CD4-positive, alpha-beta T cell (primary cell): ENCODE data around the gene FAM184B. TPM values are rescaled to one million over a fixed set of nuclear protein-coding genes. Genes with fewer than 3 reads are reported as not detected.

Experiments used
- ATAC-seq: fragments of 200-7000 bp; cut with Tn5 transposase; one replicate; pipeline ENCODE4 v1.10.0; 2022; ENCODE audit warnings: mild to moderate bottlenecking; ENCODE audit not compliant: poor library complexity
- CTCF ChIA-PET: fragments of 350-600 bp; sonication (Branson Sonifier 250); formaldehyde crosslinking; loops from one replicate; lab custom pipeline; 2021; ENCODE audit warnings: antibody characterized with exemption, inconsistent platforms; lab: Charles Lee
- POLR2A ChIA-PET: fragments of 350-600 bp; sonication (Branson Sonifier 250); formaldehyde crosslinking; loops from one replicate; lab custom pipeline; 2021; ENCODE audit warnings: antibody characterized with exemption, inconsistent platforms; lab: Charles Lee
- DNase-seq, 14 experiments: peaks; one replicate each; pipeline ENCODE4 v3.0.0-alpha.2; 2013 to 2020; ENCODE audit warnings: mixed read lengths in 2 of 14
- H3K27ac ChIP-seq, 2 donors: one replicate each; pipeline versions ENCODE4 v1.5.1 to v1.7.0; 2013; ENCODE audit warnings: low read length in 2 of 2, low read depth in 1 of 2, mild to moderate bottlenecking in 1 of 2
- H3K27me3 ChIP-seq, 2 experiments: 1 replicate in 1 of 2; 2 replicates in 1 of 2; pipeline versions ENCODE4 v1.6.1 to v1.7.0; 2013; ENCODE audit warnings: low read length in 2 of 2, control low read depth in 1 of 2, mild to moderate bottlenecking in 1 of 2, moderate library complexity in 1 of 2; ENCODE audit not compliant: insufficient read depth in 2 of 2, control insufficient read depth in 1 of 2
- H3K36me3 ChIP-seq: one replicate; pipeline ENCODE4 v1.6.1; 2013; ENCODE audit warnings: low read length, control low read depth; ENCODE audit not compliant: insufficient read depth
- H3K4me1 ChIP-seq: one replicate; pipeline ENCODE4 v1.6.1; 2013; ENCODE audit warnings: low read length, control low read depth; ENCODE audit not compliant: insufficient read depth
- H3K4me3 ChIP-seq: one replicate; pipeline ENCODE4 v1.5.1; 2013; ENCODE audit warnings: mild to moderate bottlenecking, low read length, moderate library complexity
- H3K9me3 ChIP-seq, 2 experiments: 1 replicate in 1 of 2; 2 replicates in 1 of 2; pipeline versions ENCODE4 v1.6.1 to v1.7.0; 2013; ENCODE audit warnings: low read length in 2 of 2, mild to moderate bottlenecking in 2 of 2, control low read depth in 1 of 2, moderate library complexity in 1 of 2; ENCODE audit not compliant: control insufficient read depth in 1 of 2, insufficient read depth in 1 of 2
- H3K27ac Mint-ChIP-seq: one replicate; pipeline ENCODE4 v1.8.0; 2020; ENCODE audit warnings: mixed read lengths
- H3K27me3 Mint-ChIP-seq: one replicate; pipeline ENCODE4 v1.8.0; 2021; ENCODE audit warnings: mixed read lengths
- H3K36me3 Mint-ChIP-seq: one replicate; pipeline ENCODE4 v1.8.0; 2021; ENCODE audit warnings: low read depth, mixed read lengths
- H3K4me1 Mint-ChIP-seq: one replicate; pipeline ENCODE4 v1.8.0; 2021; ENCODE audit warnings: low read depth, mixed read lengths
- H3K4me3 Mint-ChIP-seq: one replicate; pipeline ENCODE4 v1.8.0; 2020; ENCODE audit warnings: mild to moderate bottlenecking, mixed read lengths
- H3K9me3 Mint-ChIP-seq: one replicate; pipeline ENCODE4 v1.8.0; 2020; ENCODE audit warnings: mixed read lengths
- intact Hi-C, 2 experiments: fragments of 100-400 bp; cut with DNase I in 1 of 2; cut with micrococcal nuclease in 1 of 2; formaldehyde crosslinking; loops; one replicate each; pipeline versions ENCODE4 v1.15.1 to v1.9.0; 2023 to 2025; cut with DNase I, micrococcal nuclease
- total RNA-seq, 174 experiments: library from RNA in 2 of 174; stranded (reverse) in 2 of 174; gene quantifications; one replicate each; pipeline ENCODE4 v1.2.3 and lab custom pipeline; 2021 to 2026
- TF ChIP-seq, protein P1 (sequence below): fragments of 200-600 bp; IDR thresholded peaks from one replicate; pipeline ENCODE4 v1.8.0; 2022; ENCODE audit warnings: antibody characterized with exemption, mild to moderate bottlenecking

The FAM184B gene
- total RNA-seq, 2 experiments from 2014 or later, result not detected

DNA sequence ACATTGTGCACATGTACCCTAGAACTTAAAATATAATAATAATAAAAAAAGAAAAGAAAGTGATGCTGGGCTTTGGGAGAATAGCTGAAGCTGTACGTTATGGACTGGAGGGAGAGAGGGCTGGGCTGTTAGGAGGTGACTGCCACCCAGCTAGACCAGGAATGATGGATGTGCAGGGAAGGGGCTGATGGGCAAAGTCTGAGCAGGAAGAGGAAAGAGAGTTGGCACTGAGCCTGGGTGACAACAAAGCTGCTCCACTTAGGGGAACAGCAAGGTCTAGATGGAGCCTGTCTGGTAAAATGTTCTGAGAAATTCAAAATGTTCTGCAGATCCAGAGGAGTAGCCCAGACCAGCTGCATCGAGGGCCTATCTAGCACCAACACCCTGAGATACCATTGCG is 134.7 kb downstream of the FAM184B start:
- POLR2A ChIA-PET, result no interaction called here
- no peak for ATAC-seq
- Histone ChIP-seq H3K27ac (no peak overlapping the region), H3K36me3 (no peaks in the 10 kb centered on the region), H3K4me1 (peaks cover 14% of the 10 kb centered on the region), H3K9me3 (peaks cover 0 to 8% of the 10 kb centered on the region in 2 experiments), H3K27me3 (no peaks in the 10 kb centered on the region), H3K4me3 (no peak overlapping the region)
- Mint-ChIP-seq H3K36me3 (peaks cover 4% of the 10 kb centered on the region), H3K27ac (no peak overlapping the region), H3K4me3 (no peak overlapping the region), H3K27me3 (no peaks in the 10 kb centered on the region), H3K9me3 (no peaks in the 10 kb centered on the region), H3K4me1 (peaks cover 12% of the 10 kb centered on the region)
- no peak for DNase-seq
- TF ChIP-seq, protein P1, sequence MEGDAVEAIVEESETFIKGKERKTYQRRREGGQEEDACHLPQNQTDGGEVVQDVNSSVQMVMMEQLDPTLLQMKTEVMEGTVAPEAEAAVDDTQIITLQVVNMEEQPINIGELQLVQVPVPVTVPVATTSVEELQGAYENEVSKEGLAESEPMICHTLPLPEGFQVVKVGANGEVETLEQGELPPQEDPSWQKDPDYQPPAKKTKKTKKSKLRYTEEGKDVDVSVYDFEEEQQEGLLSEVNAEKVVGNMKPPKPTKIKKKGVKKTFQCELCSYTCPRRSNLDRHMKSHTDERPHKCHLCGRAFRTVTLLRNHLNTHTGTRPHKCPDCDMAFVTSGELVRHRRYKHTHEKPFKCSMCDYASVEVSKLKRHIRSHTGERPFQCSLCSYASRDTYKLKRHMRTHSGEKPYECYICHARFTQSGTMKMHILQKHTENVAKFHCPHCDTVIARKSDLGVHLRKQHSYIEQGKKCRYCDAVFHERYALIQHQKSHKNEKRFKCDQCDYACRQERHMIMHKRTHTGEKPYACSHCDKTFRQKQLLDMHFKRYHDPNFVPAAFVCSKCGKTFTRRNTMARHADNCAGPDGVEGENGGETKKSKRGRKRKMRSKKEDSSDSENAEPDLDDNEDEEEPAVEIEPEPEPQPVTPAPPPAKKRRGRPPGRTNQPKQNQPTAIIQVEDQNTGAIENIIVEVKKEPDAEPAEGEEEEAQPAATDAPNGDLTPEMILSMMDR, result no peak
- CTCF ChIA-PET, result interaction anchor here (1.1 kb wide), 1 partner anchor 9 kb away, joined by 4 read pairs; no protein-coding TSS in a partner anchor
- intact Hi-C loops, result no loop called here

- ChIA-PET POLR2A (no interaction called here), CTCF (no interaction called here)
- H3K27me3 Mint-ChIP-seq, result no peaks in the 10 kb centered on the region
- no peak for ATAC-seq
- no peak overlapping the region for H3K27ac Mint-ChIP-seq
- H3K4me1 Mint-ChIP-seq, result no peaks in the 10 kb centered on the region
- H3K4me3 Mint-ChIP-seq, result no peak overlapping the region
- intact Hi-C loops, result no loop called here
- H3K9me3 Mint-ChIP-seq, result no peaks in the 10 kb centered on the region
- TF ChIP-seq, protein P1, result no peak
- H3K4me1 ChIP-seq, result no peaks in the 10 kb centered on the region
- H3K4me3 ChIP-seq, result no peak overlapping the region
- no peak overlapping the region for H3K27ac ChIP-seq
- H3K9me3 ChIP-seq, result peaks cover 0 to 8% of the 10 kb centered on the region in 2 experiments
- peaks cover 4% of the 10 kb centered on the region for H3K36me3 Mint-ChIP-seq
- no peaks in the 10 kb centered on the region for H3K27me3 ChIP-seq
- no peaks in the 10 kb centered on the region for H3K36me3 ChIP-seq
- DNase-seq, result no peak
Measured at GRCh38 chr4:17642398-17642783, 139.0 kb downstream of the FAM184B start.

DNA sequence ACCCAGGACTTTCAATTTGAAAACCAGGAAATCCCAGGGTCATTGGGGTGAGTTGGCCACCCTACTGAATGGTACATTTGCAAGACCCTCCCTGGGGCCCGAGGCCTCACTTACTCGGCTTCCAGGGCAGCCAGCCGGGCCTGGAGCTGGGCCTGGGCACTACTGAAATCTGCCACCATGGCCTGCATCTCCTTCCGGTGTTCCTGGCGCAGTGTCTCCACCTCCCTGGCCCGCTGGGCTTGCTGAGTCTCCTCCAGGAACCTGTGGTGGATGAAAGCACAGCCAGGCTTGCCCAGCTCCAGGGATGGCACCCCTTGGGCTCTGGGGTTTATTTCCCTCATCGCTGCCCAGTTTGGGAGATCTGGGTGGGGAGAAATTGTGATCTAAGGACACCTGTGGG is 142.3 kb downstream of the FAM184B start:
- Mint-ChIP-seq H3K27me3 (no peaks in the 10 kb centered on the region), H3K4me3 (no peak overlapping the region), H3K4me1 (no peaks in the 10 kb centered on the region), H3K27ac (no peak overlapping the region), H3K36me3 (peaks cover 26% of the 10 kb centered on the region), H3K9me3 (no peaks in the 10 kb centered on the region)
- ChIA-PET POLR2A (no interaction called here), CTCF (no interaction called here)
- Histone ChIP-seq H3K27me3 (no peaks in the 10 kb centered on the region), H3K4me3 (no peak overlapping the region), H3K27ac (no peak overlapping the region), H3K36me3 (peaks cover 15% of the 10 kb centered on the region), H3K4me1 (peaks cover 8% of the 10 kb centered on the region), H3K9me3 (peaks cover 0 to 8% of the 10 kb centered on the region in 2 experiments)
- TF ChIP-seq, protein P1, result no peak
- DNase-seq (no peak), ATAC-seq (no peak)
- intact Hi-C loops, result loop anchor here in 1 of 2 experiments (5.0 to 10.0 kb wide), 3 partner anchors 42 to 294 kb away; partner anchors contain the start of genes DCAF16 and NCAPG
